Adrenal gland (tissue), 12 donors: ENCODE data around the gene TBC1D16. TPM values are rescaled to one million over a fixed set of nuclear protein-coding genes. Genes with fewer than 3 reads are reported as not detected.

Source experiments
- DNase-seq, 7 donors: peaks; one replicate each; pipeline ENCODE4 v3.0.0-alpha.2; 2019 to 2020
- H3K27ac ChIP-seq, 5 donors: fragments of 200-600 bp; sonication (generic) in 4 of 5; 1 replicate in 3 of 5; 2 replicates in 2 of 5; pipeline versions ENCODE4 v1.5.1 to v1.8.0; 2016 to 2020; ENCODE audit warnings: mild to moderate bottlenecking in 1 of 5
- H3K27me3 ChIP-seq: fragments of 200-600 bp; 2 replicates; pipeline ENCODE4 v1.8.0; 2021
- H3K36me3 ChIP-seq, 2 donors: fragments of 200-600 bp; replicated peaks in 1 of 2; 1 replicate in 1 of 2; 2 replicates in 1 of 2; pipeline versions ENCODE4 v1.5.1 to v1.8.0; 2018 to 2022
- H3K4me1 ChIP-seq, 2 donors: fragments of 200-600 bp; replicated peaks in 1 of 2; 1 replicate in 1 of 2; 2 replicates in 1 of 2; pipeline versions ENCODE4 v1.5.1 to v1.8.0; 2018 to 2021
- H3K4me3 ChIP-seq, 4 donors: fragments of 200-600 bp; sonication (generic) in 3 of 4; one replicate each; pipeline ENCODE4 v1.5.1; 2016 to 2018
- H3K9me3 ChIP-seq, 3 donors: fragments of 200-600 bp; sonication (generic) in 1 of 3; replicated peaks in 1 of 3; 1 replicate in 2 of 3; 2 replicates in 1 of 3; pipeline versions ENCODE4 v1.5.1 to v1.8.0; 2016 to 2021
- POLR2A ChIP-seq, 2 donors: fragments of 450-650 bp; IDR thresholded peaks; one replicate each; pipeline ENCODE4 v1.6.1; 2017; ENCODE audit warnings: antibody characterized with exemption in 2 of 2, mild to moderate bottlenecking in 2 of 2, moderate library complexity in 1 of 2
- WGBS, 4 donors: extraction: QIAGEN DNeasy Blood & Tissue Kit in 2 of 4; methylation state at CpG; one replicate each; pipeline versions ENCODE4 v1.1.5 to v1.1.7; 2013 to 2017; 5-methylcytosine and 5-hydroxymethylcytosine counted together
- intact Hi-C, 2 donors: fragments of 100-400 bp; cut with DNase I; formaldehyde crosslinking; loops; one replicate each; pipeline versions ENCODE4 v1.14.1 to v1.15.0; 2022 to 2023
- polyA plus RNA-seq, 3 donors: library from polyadenylated mRNA; stranded (reverse); fragments of 200-250 nt in 2 of 3; fragments of 350-450 nt in 1 of 3; fragmentation: Illumina TruSeq in 1 of 3; extraction: RNeasy Lipid Tissue Mini Kit (QIAGEN cat#74804) in 1 of 3; gene quantifications; one replicate each; pipeline ENCODE4 v1.2.3, GENCODE V29; 2013 to 2014
- total RNA-seq, 9 donors: library from RNA; depleted of rRNA in 4 of 9; stranded (reverse); fragments of >200 nt in 4 of 9; fragments of 120-200 nt in 1 of 9; fragmentation: NEBNext Ultra II Directional in 1 of 9; extraction: Animal tissue kit (Norgen Biotek cat#: 25700) in 1 of 9; gene quantifications; one replicate each; pipeline versions ENCODE4 v1.1.0 to v1.2.4, GENCODE V29; 2013 to 2023
- TF ChIP-seq, protein P1 (sequence below), 6 experiments: fragments of 450-650 bp in 4 of 6; fragments of 200-600 bp in 2 of 6; sonication (generic) in 1 of 6; IDR thresholded peaks; 1 replicate in 5 of 6; 2 replicates in 1 of 6; pipeline versions ENCODE4 v1.5.1 to v1.8.0; 2016 to 2021; ENCODE audit warnings: antibody characterized with exemption in 6 of 6, mild to moderate bottlenecking in 2 of 6, moderate library complexity in 1 of 6
- donor health status: healthy with polysubstance abuse.
- donor health status: Bipolar disorder and iron deficiency.
- donor health status: DM: yes; HTN: yes; CAD: no.
- donor health status: DM: no; HTN: no; CAD: no.
- donor health status: DM: no; HTN: no; CAD: no.
- donor health status: DM: yes; HTN: yes; CAD: no.

TBC1D16 gene
- total and polyA plus RNA-seq, 12 donors: 4.2 to 62.5 (median 29.5) TPM

DNA sequence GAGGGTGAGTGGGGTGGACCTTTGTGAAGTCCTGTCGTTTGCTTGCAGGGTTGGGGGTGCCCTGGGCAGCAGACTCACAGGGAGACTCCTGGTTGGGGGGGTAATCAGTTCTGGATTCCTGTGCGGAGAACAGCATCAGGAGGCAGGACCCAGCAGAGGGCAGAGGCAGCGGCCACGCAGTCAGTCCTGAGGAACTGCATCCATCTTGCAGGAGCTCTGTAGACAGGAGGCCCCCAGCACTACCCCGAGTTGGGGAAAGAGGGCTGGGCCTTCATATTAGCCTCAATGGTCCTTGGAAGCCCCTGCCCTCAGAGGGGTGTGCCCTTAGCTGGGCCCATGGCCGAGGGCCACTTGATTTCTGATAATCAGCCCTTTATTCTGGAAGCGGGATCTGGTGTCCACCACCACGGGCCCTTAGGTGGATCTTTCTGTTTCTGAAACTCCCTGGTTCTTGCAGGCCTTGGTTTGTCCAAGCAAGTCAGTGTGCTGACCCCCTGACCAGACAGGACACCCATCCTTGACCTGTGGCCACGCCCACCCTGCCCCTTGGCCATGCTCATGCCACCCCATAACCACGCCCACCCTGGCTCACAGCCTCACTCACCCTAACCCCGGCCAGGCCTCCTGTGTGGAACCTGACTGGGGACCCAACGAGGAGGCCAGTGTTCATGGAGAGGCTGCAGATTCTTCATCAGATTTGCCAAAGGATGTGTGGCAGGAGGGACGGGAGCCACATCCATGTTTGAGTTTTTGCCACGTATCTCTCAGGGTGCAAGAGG, 122.9 kb downstream of the TBC1D16 start:
- no peak for TF ChIP-seq POLR2A (IDR thresholded peaks at IDR 0.05)
- TF ChIP-seq, protein P1, sequence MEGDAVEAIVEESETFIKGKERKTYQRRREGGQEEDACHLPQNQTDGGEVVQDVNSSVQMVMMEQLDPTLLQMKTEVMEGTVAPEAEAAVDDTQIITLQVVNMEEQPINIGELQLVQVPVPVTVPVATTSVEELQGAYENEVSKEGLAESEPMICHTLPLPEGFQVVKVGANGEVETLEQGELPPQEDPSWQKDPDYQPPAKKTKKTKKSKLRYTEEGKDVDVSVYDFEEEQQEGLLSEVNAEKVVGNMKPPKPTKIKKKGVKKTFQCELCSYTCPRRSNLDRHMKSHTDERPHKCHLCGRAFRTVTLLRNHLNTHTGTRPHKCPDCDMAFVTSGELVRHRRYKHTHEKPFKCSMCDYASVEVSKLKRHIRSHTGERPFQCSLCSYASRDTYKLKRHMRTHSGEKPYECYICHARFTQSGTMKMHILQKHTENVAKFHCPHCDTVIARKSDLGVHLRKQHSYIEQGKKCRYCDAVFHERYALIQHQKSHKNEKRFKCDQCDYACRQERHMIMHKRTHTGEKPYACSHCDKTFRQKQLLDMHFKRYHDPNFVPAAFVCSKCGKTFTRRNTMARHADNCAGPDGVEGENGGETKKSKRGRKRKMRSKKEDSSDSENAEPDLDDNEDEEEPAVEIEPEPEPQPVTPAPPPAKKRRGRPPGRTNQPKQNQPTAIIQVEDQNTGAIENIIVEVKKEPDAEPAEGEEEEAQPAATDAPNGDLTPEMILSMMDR (IDR thresholded peaks at IDR 0.05): no peak
- Histone ChIP-seq H3K4me1 (no peaks in the 10 kb centered on the region), H3K36me3 (no peaks in the 10 kb centered on the region), H3K9me3 (no peaks in the 10 kb centered on the region), H3K27ac (no peak overlapping the region), H3K27me3 (no peaks in the 10 kb centered on the region), H3K4me3 (no peak overlapping the region)
- intact Hi-C loops: no loop called here
- DNase-seq: no peak
- WGBS, 4 donors: 88 to 93% (median 91%) methylated on average over 3 to 14 of the region's 14 CpGs

DNA sequence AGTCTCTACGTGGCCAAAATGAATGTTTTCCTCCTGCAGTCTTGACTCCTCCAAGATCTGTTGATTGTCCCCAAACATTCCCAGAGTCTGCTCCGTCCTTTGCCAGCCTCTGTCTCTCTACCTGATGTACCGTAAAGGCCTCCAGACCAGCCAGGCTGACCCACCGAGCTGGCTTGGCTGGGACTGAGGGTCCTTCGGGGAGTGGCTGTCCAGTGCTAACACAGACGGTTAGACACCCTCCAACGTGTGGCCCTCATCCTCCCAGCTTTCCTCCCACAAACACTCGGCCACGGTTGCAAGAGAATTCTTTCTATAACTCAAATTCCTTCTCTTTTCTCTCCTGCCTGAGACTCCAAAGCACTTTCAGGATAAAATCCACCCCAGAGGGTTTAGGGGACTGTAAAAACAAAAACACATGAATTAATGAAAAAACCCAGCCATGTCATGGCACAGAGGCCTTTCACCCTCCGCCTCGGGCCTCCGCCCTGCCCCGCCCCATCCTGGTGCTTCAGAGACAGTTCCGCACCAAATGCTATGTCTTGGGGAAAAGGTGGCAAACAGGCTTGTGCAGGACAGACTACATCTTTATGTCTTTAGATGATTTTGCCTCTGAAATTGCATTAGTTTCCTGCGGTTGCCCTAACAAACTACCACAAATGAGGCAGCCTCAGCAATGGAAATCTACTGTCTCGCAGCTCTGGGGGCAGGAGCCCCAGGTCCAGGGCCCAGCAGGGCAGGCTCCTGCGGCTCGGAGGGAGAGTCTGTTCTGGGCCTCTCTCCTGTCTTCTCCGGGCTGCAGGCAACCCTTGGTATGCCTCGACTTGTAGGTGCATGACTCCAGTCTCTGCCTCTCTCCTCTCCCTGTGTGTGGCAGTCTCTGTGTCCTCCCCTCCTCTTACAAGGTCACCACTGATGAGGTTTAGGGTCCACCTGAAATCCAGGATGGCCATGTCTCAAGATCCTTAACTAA, 124.0 kb downstream of the TBC1D16 start:
- H3K36me3 ChIP-seq: no peaks in the 10 kb centered on the region
- no peaks in the 10 kb centered on the region for H3K9me3 ChIP-seq
- no peak overlapping the region for H3K4me3 ChIP-seq
- DNase-seq: no peak
- intact Hi-C loops: no loop called here
- 83 to 90% (median 87%) methylated on average over 15 to 20 of the region's 20 CpGs for WGBS, 4 donors
- H3K4me1 ChIP-seq: no peaks in the 10 kb centered on the region
- no peaks in the 10 kb centered on the region for H3K27me3 ChIP-seq
- H3K27ac ChIP-seq: no peak overlapping the region
- no peak for TF ChIP-seq POLR2A (IDR thresholded peaks at IDR 0.05)
- TF ChIP-seq, protein P1 (IDR thresholded peaks at IDR 0.05): no peak

DNA sequence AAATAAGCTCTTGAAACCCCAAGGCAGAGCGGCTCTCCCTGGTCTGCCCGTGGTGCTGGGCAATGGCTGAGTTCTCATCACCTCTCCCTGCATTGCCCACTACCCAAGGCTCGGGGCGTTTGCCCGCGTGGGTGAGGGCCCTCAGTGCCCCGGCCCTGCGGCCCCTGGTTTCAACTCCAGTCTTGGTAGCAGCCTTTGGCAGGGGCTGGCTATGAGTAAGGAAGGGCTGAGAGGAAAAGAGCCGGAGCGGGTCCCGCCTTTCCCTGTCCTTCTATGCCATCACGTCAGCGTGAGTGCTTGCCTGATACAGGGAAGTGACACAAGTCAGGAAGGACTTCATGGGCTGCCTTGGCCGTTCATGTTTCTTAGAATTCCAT, 124.7 kb downstream of the TBC1D16 start:
- H3K27ac ChIP-seq: no peak overlapping the region
- no peak overlapping the region for H3K4me3 ChIP-seq
- DNase-seq: no peak
- no peaks in the 10 kb centered on the region for H3K4me1 ChIP-seq
- 78 to 87% (median 86%) methylated on average over 13 to 14 of the region's 14 CpGs for WGBS, 4 donors
- no peak for TF ChIP-seq POLR2A (IDR thresholded peaks at IDR 0.05)
- TF ChIP-seq, protein P1 (IDR thresholded peaks at IDR 0.05): no peak
- H3K9me3 ChIP-seq: no peaks in the 10 kb centered on the region
- intact Hi-C loops: no loop called here
- H3K27me3 ChIP-seq: no peaks in the 10 kb centered on the region
- H3K36me3 ChIP-seq: no peaks in the 10 kb centered on the region

DNA sequence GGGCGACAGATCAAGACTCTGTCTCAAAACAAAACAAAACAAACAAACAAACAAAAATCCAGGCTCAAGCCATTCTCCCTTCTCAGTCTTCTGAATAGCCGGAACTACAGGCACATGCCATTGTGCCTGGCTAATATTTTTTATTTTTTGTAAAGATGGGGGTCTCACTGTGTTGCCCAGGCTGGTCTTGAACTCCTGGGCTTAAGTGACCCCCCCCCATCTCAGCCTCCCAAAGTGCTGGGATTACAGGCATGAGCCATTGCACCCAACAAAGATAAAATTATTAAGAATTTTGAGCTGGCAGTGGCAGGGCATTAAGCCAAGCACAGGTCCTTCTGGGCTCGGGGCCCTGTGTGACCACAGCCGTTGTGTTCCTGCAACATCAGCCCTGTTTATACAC, 126.6 kb downstream of the TBC1D16 start:
- no peak for DNase-seq
- no peaks in the 10 kb centered on the region for H3K27me3 ChIP-seq
- intact Hi-C loops: no loop called here
- H3K4me3 ChIP-seq: no peak overlapping the region
- TF ChIP-seq, protein P1 (IDR thresholded peaks at IDR 0.05): no peak
- no peak for TF ChIP-seq POLR2A (IDR thresholded peaks at IDR 0.05)
- no peaks in the 10 kb centered on the region for H3K4me1 ChIP-seq
- no peaks in the 10 kb centered on the region for H3K36me3 ChIP-seq
- H3K27ac ChIP-seq: no peak overlapping the region
- no peaks in the 10 kb centered on the region for H3K9me3 ChIP-seq
- 53 to 60% (median 58%) methylated on average over 4 of the region's 4 CpGs for WGBS, 4 donors
